Fibroblast of lung (primary cell): ENCODE measurements around the gene ZNF341.

Experiments
- CTCF ChIP-seq, 2 donors: IDR thresholded peaks in 1 of 2; conservative IDR thresholded peaks in 1 of 2; 1 replicate in 1 of 2; 2 replicates in 1 of 2; pipeline ENCODE4 v1.5.1; 2011 to 2012; ENCODE audit warnings: low read length in 2 of 2, control low read depth in 1 of 2, inconsistent platforms in 1 of 2, low read depth in 1 of 2, mild to moderate bottlenecking in 1 of 2
- EZH2 ChIP-seq: IDR thresholded peaks from 2 replicates; pipeline ENCODE4 v1.5.1; 2012; ENCODE audit warnings: low read length, control low read depth, mild to moderate bottlenecking; ENCODE audit errors: missing control alignments

GRCh38 chr20:33727806-33728205 is 4.0 kb upstream of the ZNF341 start:
- TF ChIP-seq CTCF (conservative IDR thresholded peaks at IDR 0.05 in 1 of 2, IDR thresholded peaks at IDR 0.05 in 1 of 2; ENCODE audit: low read depth in 1 of 2, low read length in 2 of 2) = no peak
- no peak for TF ChIP-seq EZH2
